Transverse colon (tissue), 4 donors: Measurements from ENCODE around the gene PRKCB. TPM values are rescaled to one million over a fixed set of nuclear protein-coding genes. Genes with fewer than 3 reads are reported as not detected.

Experiments
- DNase-seq: peaks from one replicate; pipeline ENCODE4 v3.0.0-alpha.2; 2019
- H3K27ac ChIP-seq, 4 donors: fragments of 200-600 bp; sonication (generic); 2 replicates each; pipeline ENCODE4 v1.5.1; 2016 to 2018; ENCODE audit warnings: inconsistent platforms in 4 of 4
- H3K27me3 ChIP-seq: fragments of 200-600 bp; sonication (generic); 2 replicates; pipeline ENCODE4 v1.5.1; 2017; ENCODE audit warnings: inconsistent platforms
- H3K36me3 ChIP-seq, 4 donors: fragments of 200-600 bp; sonication (generic); 2 replicates each; pipeline ENCODE4 v1.5.1; 2017 to 2019; ENCODE audit warnings: inconsistent platforms in 4 of 4
- H3K4me1 ChIP-seq, 4 donors: fragments of 200-600 bp; sonication (generic); 2 replicates each; pipeline ENCODE4 v1.5.1; 2017 to 2020; ENCODE audit warnings: inconsistent platforms in 4 of 4
- H3K4me3 ChIP-seq, 4 donors: fragments of 200-600 bp; sonication (generic); 1 replicate in 1 of 4; 2 replicates in 3 of 4; pipeline versions ENCODE4 v1.5.1 to v1.6.1; 2017 to 2019; ENCODE audit warnings: inconsistent platforms in 4 of 4
- H3K9me3 ChIP-seq, 2 donors: fragments of 200-600 bp; sonication (generic); 2 replicates each; pipeline ENCODE4 v1.5.1; 2017 to 2019; ENCODE audit warnings: inconsistent platforms in 2 of 2
- CTCF ChIP-seq, 5 experiments: fragments of 200-600 bp in 3 of 5; fragments of 450-650 bp in 2 of 5; sonication (generic) in 3 of 5; IDR thresholded peaks; 1 replicate in 2 of 5; 2 replicates in 3 of 5; pipeline ENCODE4 v1.5.1; 2016 to 2017; ENCODE audit warnings: antibody characterized with exemption in 5 of 5, inconsistent platforms in 3 of 5, mild to moderate bottlenecking in 2 of 5, moderate library complexity in 1 of 5
- EP300 ChIP-seq: sonication (generic); formaldehyde crosslinking; IDR thresholded peaks from one replicate; pipeline ENCODE4 v1.6.1; 2017; ENCODE audit warnings: antibody characterized with exemption, low read depth
- POLR2A ChIP-seq: fragments of 450-650 bp; IDR thresholded peaks from one replicate; pipeline ENCODE4 v1.6.1; 2016; ENCODE audit warnings: antibody characterized with exemption, mild to moderate bottlenecking, moderate library complexity
- POLR2AphosphoS5 ChIP-seq, 3 donors: sonication (generic); formaldehyde crosslinking; IDR thresholded peaks; one replicate each; pipeline ENCODE4 v1.6.1; 2016; ENCODE audit warnings: antibody characterized with exemption in 3 of 3
- WGBS, 2 donors: methylation state at CpG; one replicate each; pipeline ENCODE4 v1.1.5; 2018; ENCODE audit warnings: low coverage in 1 of 2; 5-methylcytosine and 5-hydroxymethylcytosine counted together
- in situ Hi-C, 4 donors: fragments of 200-750 bp; cut with MboI; loops; one replicate each; pipeline versions ENCODE4 v1.15.0 to v1.15.1; 2017; ENCODE audit warnings: low sequenced_read_pairs in 3 of 4, low pct_ligation_motif_present in 1 of 4, low pct_unique_long_range_greater_than_20kb in 1 of 4
- intact Hi-C: fragments of 100-400 bp; cut with DNase I; formaldehyde crosslinking; loops from one replicate; pipeline ENCODE4 v1.15.1; 2023; ENCODE audit warnings: low total_unique reads
- total RNA-seq, 4 donors: library from RNA; depleted of rRNA; stranded (reverse); fragments of >200 nt; gene quantifications; one replicate each; pipeline ENCODE4 v1.1.0, GENCODE V29; 2016

The PRKCB gene
- total RNA-seq, 4 donors from 2014 or later: 9.0 to 28.3 (median 15.2) TPM

- in situ Hi-C loops: no loop called here
- 47 to 80% methylated on average over 1 to 6 of the region's 6 CpGs for WGBS, 2 donors
- intact Hi-C loops: no loop called here
- Histone ChIP-seq H3K9me3 (no peaks in the 10 kb centered on the region), H3K36me3 (no peaks in the 10 kb centered on the region), H3K4me3 (no peak overlapping the region), H3K27ac (no peak overlapping the region), H3K27me3 (no peaks in the 10 kb centered on the region), H3K4me1 (no peaks in the 10 kb centered on the region)
- no peak for DNase-seq
- TF ChIP-seq POLR2A: no peak
- TF ChIP-seq CTCF (IDR thresholded peaks at IDR 0.05): no peak
- TF ChIP-seq POLR2AphosphoS5 (IDR thresholded peaks at IDR 0.05): no peak
- no peak for TF ChIP-seq EP300
Measured at GRCh38 chr16:23967775-23968174, 132.0 kb downstream of the PRKCB start.

GRCh38 chr16:23968176-23968575, 132.4 kb downstream of the PRKCB start:
- Histone ChIP-seq H3K4me3 (no peak overlapping the region), H3K36me3 (no peaks in the 10 kb centered on the region), H3K27ac (no peak overlapping the region), H3K9me3 (no peaks in the 10 kb centered on the region), H3K27me3 (no peaks in the 10 kb centered on the region), H3K4me1 (no peaks in the 10 kb centered on the region)
- no peak for DNase-seq
- in situ Hi-C loops: no loop called here
- TF ChIP-seq POLR2A: no peak
- TF ChIP-seq EP300: no peak
- TF ChIP-seq CTCF (IDR thresholded peaks at IDR 0.05): no peak
- TF ChIP-seq POLR2AphosphoS5 (IDR thresholded peaks at IDR 0.05): no peak
- intact Hi-C loops: no loop called here
- WGBS, 2 donors: 60 to 92% methylated on average over 3 to 6 of the region's 6 CpGs

GRCh38 chr16:23969468-23970297, 133.9 kb downstream of the PRKCB start:
- TF ChIP-seq POLR2AphosphoS5 (IDR thresholded peaks at IDR 0.05) (no peak), EP300 (no peak), CTCF (IDR thresholded peaks at IDR 0.05) (no peak), POLR2A (no peak)
- no peak overlapping the region for H3K4me3 ChIP-seq
- H3K27me3 ChIP-seq: no peaks in the 10 kb centered on the region
- no peak overlapping the region for H3K27ac ChIP-seq
- intact Hi-C loops (no loop called here), in situ Hi-C loops (no loop called here)
- 64 to 81% methylated on average over 4 to 6 of the region's 6 CpGs for WGBS, 2 donors
- no peaks in the 10 kb centered on the region for H3K36me3 ChIP-seq
- H3K4me1 ChIP-seq: no peaks in the 10 kb centered on the region
- no peak for DNase-seq
- no peaks in the 10 kb centered on the region for H3K9me3 ChIP-seq

GRCh38 chr16:23974223-23974622, 138.4 kb downstream of the PRKCB start:
- in situ Hi-C loops: no loop called here
- no peak overlapping the region for H3K27ac ChIP-seq
- intact Hi-C loops: no loop called here
- no peak for DNase-seq
- no peaks in the 10 kb centered on the region for H3K9me3 ChIP-seq
- TF ChIP-seq POLR2A: no peak
- TF ChIP-seq EP300: no peak
- no peak for TF ChIP-seq CTCF (IDR thresholded peaks at IDR 0.05)
- no peak for TF ChIP-seq POLR2AphosphoS5 (IDR thresholded peaks at IDR 0.05)
- no peaks in the 10 kb centered on the region for H3K27me3 ChIP-seq
- WGBS, 2 donors: 56% methylated on average over 4 of the region's 4 CpGs; no CpG with 5 or more reads in 1 of the 2 donors
- no peaks in the 10 kb centered on the region for H3K4me1 ChIP-seq
- no peak overlapping the region for H3K4me3 ChIP-seq
- H3K36me3 ChIP-seq: no peaks in the 10 kb centered on the region
